Activated gamma-delta T cell treated with anti-CD3 and anti-CD28 coated beads, Interleukin-2, amount 50 U/mL, for 16 hours (primary cell): ENCODE results near the gene RAB3C.

Experiments used
- DNase-seq: peaks from one replicate; pipeline ENCODE4 v3.0.0-alpha.2; 2020; ENCODE audit warnings: low read depth

Gene RAB3C

DNA sequence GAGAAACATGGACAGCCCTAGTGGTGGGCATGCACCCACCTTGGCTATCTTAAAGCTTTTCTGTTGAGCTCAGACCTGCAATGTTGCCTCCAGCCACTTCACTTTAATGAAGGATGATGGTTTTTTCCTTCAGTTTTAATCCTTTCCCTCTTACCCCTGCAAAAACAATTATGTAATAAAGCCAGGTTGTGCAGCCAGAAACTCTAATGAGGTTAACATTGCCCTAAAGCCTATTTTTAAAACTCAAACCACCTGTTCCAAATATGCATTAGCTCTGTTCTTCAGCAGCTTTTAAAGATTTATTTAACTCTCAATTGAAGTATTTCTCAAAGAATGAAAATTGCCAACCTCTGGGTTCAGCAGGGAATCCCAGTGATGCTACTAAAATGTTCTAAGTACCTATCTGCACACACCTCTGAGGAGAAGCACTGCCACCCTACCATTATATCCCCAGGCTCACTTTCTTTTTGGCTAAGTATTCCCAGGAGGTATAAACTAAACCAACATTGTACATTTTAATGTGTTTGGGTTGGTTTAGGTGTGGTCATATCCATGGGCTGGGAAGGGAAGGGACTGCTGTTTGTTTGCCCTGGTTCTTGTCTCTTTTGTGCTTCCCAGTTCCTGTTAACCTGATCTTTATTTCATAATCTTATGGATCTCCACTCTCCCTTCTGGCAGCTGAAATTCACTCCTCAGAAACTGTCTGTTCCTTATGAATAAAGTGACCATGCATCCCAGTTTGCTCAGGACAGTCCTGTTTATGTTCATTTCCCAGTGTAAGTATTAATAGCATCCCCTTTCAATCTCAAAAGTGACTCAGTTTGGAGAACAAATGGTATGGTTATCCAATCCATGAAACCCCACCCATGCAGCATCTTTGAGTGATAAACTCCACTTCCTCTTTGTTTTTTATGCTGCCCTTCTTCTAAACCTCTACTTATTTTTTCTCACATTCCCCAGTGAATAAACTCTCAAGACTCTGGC lies 251.7 kb downstream of the RAB3C start:
- DNase-seq, result no peak

DNA sequence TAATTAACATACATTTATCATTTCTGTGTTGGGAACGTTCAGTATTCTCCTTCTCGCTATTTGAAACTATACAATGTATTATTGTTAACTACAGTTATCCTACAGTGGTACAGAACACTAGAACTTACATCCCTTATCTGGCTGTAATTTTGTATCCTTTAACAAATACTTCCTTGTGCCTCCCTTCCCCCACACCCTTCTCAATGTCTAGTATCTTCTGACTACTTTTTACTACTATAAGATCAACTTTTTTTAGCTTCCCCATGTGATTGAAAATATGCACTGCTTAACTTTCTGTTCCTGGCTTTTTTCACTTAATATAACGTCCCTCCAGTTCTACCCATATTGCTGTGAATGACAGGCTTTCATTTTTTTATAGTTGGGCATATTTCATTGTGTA lies 253.5 kb downstream of the RAB3C start:
- no peak for DNase-seq

DNA sequence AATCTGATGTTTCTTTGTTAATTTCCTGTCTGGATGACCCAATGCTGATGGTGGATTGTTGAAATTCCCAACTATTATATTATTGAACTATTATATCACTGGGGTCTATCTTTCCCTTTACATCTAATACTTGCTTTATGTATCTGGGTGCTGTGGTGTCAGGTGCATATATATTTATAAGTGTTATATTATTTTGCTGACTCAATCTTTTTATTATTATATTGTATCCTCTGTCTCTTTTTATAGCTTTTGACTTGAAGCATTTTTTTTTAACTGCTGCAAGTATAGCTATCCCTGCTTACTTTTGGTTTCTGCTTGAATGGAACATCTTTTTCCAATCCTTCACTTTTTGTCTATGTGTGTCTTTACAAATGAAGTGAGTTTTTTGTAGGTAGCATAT lies 255.9 kb downstream of the RAB3C start:
- DNase-seq, result no peak

DNA sequence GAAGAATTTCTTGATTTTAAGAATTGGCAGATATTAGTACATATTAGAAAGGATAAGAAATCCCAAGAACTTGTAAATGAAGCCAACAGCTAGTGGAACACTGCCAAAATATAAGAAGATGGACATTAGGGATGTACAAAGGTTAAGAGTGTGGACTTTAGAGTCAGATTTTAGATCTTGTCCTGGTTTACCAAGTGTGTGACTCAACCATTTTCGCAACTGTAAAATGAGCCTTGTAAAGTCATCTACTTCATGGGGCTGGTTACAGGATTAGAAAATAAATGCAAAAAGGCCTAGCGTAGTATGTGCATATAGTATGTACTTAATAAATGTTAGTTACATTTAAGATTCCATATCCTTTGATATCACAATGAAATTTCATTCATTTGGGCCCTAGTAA lies 260.0 kb downstream of the RAB3C start:
- DNase-seq, result no peak

GRCh38 chr5:58844395-58844794 lies 261.5 kb downstream of the RAB3C start:
- DNase-seq, result no peak

DNA sequence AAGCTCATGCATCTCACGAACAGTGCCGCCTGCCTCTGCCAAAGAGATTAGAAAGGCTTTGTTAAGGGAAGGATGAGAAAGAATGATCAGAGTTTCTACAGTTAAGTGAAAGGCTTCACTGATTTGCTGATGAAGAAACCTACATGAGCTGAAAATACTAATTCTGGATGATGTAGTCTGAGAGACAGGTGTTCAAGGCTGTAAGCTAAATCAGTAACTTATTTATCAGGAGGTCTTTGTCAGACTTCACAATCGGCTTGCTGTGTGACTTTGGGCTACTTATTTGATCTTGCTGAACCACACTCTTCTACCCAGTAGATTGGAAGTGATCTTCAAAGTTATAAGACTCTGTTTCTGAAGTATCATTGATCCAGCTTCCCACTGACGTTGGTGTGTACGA lies 264.2 kb downstream of the RAB3C start:
- DNase-seq, result no peak

DNA sequence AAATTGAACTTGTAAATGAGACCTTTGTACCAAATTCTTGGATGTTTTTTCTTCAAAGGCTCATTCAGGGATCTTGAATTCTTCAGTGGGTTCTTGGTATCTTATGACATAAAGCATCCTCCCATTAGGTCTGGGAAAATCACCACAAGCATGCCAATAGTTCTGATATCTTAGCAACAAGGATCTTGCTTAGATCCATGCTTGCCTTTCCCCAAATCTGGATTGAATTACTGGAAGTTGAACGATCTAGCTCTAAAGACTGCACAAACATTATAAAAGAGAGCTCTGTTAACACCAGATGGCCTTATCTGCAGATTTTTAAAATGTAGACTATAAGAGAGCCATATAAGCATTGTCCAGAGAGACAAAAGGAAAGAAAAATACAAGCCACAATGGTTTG lies 266.3 kb downstream of the RAB3C start:
- DNase-seq, result no peak

GRCh38 chr5:58849921-58850667 lies 267.2 kb downstream of the RAB3C start:
- DNase-seq, result no peak

DNA sequence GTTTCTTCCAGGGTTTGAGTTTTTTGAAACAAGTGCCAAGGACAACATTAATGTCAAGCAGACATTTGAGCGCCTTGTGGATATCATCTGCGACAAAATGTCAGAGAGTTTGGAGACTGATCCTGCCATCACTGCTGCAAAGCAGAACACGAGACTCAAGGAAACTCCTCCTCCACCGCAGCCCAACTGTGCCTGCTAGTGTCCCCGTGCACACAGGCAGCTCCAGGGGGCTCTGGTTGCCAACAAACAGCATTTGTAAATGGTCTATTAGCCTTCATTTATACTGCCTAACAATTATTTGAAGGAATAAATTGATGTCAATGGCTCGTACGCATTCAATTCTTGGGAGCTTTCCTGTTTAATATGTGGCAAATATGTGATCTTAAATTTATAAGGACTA lies 268.3 kb downstream of the RAB3C start:
- DNase-seq, result no peak

GRCh38 chr5:58851571-58851970 lies 268.7 kb downstream of the RAB3C start:
- no peak for DNase-seq

DNA sequence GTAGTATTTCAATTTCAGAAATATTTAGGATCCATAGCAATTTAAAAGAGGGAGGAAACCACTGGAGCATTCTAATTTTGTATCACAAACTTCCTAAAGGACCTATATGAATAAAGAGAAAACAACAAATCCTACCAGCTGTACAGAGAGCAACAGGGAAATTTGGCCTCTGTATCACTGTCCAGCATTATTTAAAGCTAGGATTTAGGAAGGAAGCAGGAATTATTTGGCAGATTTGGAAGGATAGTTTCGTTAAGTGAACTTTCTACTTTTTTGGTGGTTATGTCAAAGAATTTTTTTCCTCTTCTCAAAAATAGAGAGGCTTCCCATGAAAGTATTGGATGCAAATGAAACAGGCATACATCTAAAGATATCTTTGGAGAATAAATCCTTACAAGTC lies 269.7 kb downstream of the RAB3C start:
- DNase-seq, result no peak

DNA sequence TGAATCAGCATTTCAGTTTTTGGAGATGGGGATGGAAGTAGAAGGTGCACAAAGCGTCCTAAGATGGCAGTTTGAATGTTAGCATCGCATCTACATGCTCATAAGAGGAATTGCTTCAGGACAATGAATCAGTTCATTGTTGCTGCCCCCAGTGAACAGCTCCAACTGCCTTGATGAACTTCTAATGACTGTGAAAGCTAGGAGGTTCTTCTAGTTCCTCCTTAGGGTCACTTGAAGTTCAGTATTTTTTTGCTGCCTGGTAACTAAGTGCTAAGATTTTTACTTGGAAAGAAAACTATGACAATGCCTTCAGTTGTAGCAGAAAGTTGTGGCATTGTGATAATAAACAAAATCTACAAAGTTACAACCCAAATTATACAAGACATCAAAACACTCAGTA lies 271.6 kb downstream of the RAB3C start:
- DNase-seq, result no peak

DNA sequence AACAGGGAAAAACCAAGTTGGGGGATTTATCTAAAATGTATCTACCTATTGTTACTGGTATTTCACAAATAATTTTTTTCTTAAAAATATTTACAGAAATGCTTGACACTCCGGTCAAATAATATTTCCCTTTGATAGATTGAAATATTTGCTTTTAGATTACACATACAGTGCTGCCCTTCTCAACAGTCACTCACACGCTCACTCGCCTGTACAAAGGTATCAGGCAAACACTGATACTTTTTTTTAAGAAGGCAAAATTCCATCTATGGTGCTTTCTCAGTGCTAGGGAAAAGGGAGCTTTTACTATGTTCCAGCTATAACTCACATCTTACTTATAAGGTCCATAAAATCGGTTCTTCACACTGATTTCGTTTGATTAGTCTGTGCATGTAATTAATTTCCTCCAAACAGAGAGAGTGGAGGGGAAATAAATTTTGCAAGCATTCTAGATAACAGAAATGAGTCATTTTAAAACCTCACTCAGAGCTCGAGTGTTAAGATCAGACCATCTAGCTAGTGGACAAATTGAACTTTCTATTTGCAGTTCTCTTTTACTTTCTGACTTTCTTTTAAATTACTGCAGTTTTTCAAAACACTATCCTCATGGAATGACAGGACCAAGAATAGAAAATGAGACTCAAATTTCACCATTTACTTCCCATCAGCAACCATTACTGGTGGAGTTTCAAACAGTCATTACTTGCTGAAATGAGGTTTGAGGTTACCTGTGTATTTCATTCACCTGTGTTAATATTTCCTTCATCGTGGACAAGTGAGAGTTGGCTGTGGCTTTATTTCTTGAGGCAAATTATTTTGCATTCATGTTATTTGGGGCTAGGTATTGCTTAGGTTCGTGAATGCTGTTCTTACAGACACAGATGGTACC lies 273.2 kb downstream of the RAB3C start:
- DNase-seq, result no peak

DNA sequence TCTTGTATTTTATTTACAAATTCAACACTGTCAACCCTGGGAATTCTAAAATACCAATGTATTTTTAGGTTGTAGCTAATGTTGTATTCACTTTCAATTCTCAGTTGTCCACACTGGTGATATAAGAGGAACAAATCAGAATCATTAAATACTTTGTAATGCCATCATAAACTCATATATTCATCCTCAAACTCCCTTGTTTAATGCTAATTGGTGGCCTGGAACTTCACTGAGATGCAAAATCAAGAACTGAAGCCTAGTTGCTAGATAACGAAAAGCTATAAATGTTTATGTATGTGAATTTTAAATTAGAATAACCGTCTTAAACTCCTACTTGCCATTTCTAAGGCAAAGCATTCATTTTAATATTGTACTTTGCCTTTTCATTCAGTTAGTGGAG lies 274.7 kb downstream of the RAB3C start:
- DNase-seq, result no peak

GRCh38 chr5:58860680-58861079 lies 277.8 kb downstream of the RAB3C start:
- no peak for DNase-seq

- DNase-seq, result no peak
These were observed 286.1 kb downstream of the RAB3C start for GRCh38 chr5:58868931-58869330.

GRCh38 chr5:58871648-58872242 lies 288.9 kb downstream of the RAB3C start:
- peak; percentile 5 for DNase-seq

DNA sequence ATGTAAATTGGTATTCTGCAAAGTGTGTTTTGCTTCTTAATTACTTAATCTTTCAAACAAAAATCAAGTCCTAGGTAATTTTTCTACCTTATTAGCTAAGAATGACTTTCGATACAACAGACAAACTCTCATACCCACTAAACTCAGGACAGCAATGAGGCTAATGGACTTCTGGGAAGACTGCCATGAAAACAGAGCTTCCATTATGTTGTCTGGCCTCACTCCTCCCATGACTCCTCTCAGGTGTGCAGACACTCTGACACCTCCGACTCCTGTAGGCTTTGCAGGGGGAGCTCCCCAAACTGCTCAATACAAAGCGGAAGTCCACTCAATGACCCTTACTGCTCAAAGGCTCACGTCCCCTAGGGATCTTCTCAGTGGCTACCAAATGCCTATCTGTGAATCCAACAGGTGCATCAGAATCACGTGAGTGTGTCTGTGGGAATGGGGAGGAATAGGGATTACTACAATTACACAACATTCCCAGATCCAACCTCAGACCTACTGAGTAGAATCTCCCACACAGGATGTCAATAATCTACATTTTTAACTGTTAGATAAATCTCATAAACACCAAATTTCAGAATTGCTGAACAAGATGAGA lies 289.9 kb downstream of the RAB3C start:
- no peak for DNase-seq

DNA sequence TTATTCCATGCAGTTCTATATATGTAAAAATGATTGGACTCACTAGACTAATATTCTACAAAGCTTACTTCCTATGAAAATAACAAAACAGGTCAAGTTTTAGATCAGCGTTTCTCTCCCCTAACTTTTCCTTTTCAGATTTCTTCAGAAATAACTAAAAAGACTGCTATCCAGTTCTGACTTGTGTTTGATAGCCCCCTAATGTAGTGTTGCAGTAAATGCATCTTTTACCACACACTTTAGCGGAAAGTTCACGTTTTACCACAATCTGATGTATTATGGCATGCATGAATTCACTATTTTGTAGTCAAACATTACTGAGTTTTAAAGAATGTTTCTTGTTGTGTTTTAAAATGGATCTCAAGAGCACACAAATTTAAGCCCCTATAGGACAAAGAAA lies 292.7 kb downstream of the RAB3C start:
- no peak for DNase-seq

GRCh38 chr5:58885260-58885659 lies 302.4 kb downstream of the RAB3C start:
- no peak for DNase-seq
